ENCODE data around the gene ENPP1. TPM values are rescaled to one million over a fixed set of nuclear protein-coding genes. Genes with fewer than 3 reads are reported as not detected.
A peak's percentile ranks its signal among the peaks of the same experiment; 100 is the strongest.

Gene ENPP1
- 10 to 100 TPM; 27.5 to 61.6 (median 45.6) TPM for total RNA-seq
- long read RNA-seq, partial matches to known transcripts, result 2 of 13 reads
- long read RNA-seq, other reads (novel, unspliced or antisense), result 11 of 13 reads

DNA sequence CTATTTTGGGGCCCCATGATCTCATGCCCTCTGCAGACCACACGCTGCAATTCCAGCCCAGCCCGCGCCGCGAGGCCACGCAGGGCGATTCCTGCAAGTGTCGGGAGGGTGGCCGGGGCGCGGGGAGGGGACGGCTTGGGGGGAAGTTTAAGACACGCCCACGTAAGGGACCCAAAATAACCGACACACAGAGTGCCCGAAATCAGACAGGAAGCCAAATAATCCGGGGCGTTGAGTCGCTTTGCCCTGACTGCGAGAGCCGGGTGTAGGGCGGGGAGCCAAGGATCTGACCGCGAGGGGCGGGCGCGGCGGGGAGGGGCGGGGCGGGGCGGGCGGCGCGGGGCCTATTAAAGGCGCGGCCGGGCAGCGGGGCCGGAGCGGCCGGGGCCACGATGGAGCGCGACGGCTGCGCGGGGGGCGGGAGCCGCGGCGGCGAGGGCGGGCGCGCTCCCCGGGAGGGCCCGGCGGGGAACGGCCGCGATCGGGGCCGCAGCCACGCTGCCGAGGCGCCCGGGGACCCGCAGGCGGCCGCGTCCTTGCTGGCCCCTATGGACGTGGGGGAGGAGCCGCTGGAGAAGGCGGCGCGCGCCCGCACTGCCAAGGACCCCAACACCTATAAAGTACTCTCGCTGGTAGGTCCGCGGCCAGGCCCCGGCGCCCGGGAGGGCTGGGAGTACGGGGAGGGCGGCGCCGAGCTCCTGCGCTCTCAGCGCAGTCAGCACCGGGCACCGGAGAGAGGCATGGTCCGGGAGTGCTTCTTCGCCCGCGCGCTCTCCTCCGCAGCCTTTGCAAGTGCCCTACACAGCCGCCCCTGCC, at the start of gene ENPP1:
Gene ENPP1 (plus strand): TSS at position 377 of the 816 bp plus-strand sequence. CDS start 16 bp downstream, at position 393.
- Histone ChIP-seq H3K4me1 (peaks cover 0 to 7% (median 2%) of the 10 kb centered on the region in 4 donors), H3K36me3 (no peaks in the 10 kb centered on the region), H3K4me3 (peak within 1 kb of the TSS; percentile 67 to 82 (median 73)), H3K27me3 (no peaks in the 10 kb centered on the region), H3K9me3 (no peaks in the 10 kb centered on the region), H3K27ac (peak within 1 kb of the TSS; percentile 66 to 80 (median 71))
- intact Hi-C loops (cut with DNase I), result no loop called here
- 0% methylated on average over 8 of the region's 99 CpGs for WGBS (ENCODE audit: insufficient coverage, low coverage, low lambda C conversion rate, missing lambda C conversion rate)
- ATAC-seq, result peak; percentile 83 to 88 (median 86)
- peak; percentile 79 to 85 (median 81) for DNase-seq
- TF ChIP-seq, protein P1, sequence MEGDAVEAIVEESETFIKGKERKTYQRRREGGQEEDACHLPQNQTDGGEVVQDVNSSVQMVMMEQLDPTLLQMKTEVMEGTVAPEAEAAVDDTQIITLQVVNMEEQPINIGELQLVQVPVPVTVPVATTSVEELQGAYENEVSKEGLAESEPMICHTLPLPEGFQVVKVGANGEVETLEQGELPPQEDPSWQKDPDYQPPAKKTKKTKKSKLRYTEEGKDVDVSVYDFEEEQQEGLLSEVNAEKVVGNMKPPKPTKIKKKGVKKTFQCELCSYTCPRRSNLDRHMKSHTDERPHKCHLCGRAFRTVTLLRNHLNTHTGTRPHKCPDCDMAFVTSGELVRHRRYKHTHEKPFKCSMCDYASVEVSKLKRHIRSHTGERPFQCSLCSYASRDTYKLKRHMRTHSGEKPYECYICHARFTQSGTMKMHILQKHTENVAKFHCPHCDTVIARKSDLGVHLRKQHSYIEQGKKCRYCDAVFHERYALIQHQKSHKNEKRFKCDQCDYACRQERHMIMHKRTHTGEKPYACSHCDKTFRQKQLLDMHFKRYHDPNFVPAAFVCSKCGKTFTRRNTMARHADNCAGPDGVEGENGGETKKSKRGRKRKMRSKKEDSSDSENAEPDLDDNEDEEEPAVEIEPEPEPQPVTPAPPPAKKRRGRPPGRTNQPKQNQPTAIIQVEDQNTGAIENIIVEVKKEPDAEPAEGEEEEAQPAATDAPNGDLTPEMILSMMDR (IDR thresholded peaks at IDR 0.05), result peak; percentile 22 to 38 (median 37)
- peak; percentile 61 for TF ChIP-seq POLR2A (IDR thresholded peaks at IDR 0.05)

DNA sequence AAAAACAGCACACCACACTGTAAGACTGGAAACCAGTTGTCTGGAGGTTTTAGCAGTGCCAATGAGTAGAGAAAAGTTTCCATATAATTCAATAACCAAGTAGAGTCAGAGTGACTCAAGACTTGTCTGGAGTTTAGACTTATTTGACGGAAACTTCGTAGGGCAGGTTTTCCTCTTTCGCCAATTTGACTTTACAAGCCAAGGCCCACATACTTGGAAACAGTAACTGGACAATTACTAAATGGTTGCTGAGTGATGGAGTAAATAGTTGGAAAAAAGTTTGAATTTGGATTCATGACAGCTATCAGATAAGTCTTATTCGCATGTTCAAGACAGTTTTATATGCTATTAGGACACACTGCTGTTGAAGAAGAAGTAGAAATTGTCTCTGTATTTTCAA, 48.9 kb upstream of the ENPP1 start:
- intact Hi-C loops (cut with DNase I), result no loop called here
- 85% methylated on average over 4 of the region's 4 CpGs for WGBS (ENCODE audit: insufficient coverage, low coverage, low lambda C conversion rate, missing lambda C conversion rate)
- ATAC-seq (no peak), DNase-seq (no peak)
- H3K4me1 ChIP-seq, result no peaks in the 10 kb centered on the region
- no peak overlapping the region for H3K27ac ChIP-seq
- no peaks in the 10 kb centered on the region for H3K27me3 ChIP-seq
- no peak overlapping the region for H3K4me3 ChIP-seq
- H3K9me3 ChIP-seq, result no peaks in the 10 kb centered on the region
- H3K36me3 ChIP-seq, result no peaks in the 10 kb centered on the region
- no peak for TF ChIP-seq POLR2A (IDR thresholded peaks at IDR 0.05)
- TF ChIP-seq, protein P1 (IDR thresholded peaks at IDR 0.05), result no peak

DNA sequence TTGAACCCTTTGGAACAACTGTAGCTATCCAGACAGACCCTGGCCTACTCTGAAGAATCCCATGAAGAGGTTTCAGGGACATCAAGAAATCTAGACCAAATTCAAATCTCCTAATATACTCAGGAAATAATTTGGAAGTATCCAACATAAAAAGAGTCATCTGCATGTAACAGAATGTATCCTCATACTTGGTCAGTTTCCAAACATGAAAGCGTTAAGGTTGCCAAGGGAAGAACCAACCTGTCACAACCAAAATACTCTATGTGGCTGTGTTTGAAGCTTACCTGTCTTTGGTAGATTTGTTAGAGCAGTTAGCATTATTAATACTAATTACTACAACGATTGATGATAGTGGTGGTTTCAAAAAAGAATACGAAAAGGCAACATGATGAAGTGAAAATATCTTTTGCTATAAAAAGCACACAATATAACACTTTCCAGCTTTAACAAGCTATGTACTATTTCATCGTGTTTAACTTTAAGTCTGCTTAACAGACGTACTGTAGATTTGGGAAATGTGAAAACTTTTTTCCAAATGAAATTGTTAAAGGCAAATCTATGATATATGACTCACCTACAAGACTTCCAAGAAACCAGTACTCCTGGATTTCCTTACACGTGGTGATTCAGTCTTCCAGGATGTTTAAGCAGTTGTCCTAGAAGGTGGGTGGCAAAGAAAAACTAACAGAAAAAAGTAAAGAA, 46.6 kb upstream of the ENPP1 start:
- Histone ChIP-seq H3K27ac (no peak overlapping the region), H3K9me3 (no peaks in the 10 kb centered on the region), H3K4me3 (no peak overlapping the region), H3K27me3 (no peaks in the 10 kb centered on the region), H3K36me3 (no peaks in the 10 kb centered on the region), H3K4me1 (peaks cover 0 to 6% (median 0%) of the 10 kb centered on the region in 4 donors)
- intact Hi-C loops (cut with DNase I), result no loop called here
- DNase-seq, result no peak
- 83% methylated on average over 6 of the region's 6 CpGs for WGBS (ENCODE audit: insufficient coverage, low coverage, low lambda C conversion rate, missing lambda C conversion rate)
- no peak for ATAC-seq
- TF ChIP-seq, protein P1 (IDR thresholded peaks at IDR 0.05), result no peak
- no peak for TF ChIP-seq POLR2A (IDR thresholded peaks at IDR 0.05)

DNA sequence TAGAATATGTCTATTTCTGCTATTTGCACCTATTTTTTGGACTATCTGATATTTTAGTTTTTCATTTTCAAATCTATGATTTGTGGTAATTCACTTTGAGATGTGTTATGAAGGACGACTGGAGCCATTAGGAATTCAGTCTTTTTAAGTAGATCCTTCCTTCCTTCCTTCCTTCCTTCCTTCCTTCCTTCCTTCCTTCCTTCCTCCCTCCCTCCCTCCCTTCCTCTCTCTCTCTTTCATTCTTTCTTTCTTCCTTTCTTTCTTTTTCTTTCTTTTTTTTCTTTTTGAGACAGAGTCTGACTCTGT, 46.1 kb upstream of the ENPP1 start:
- Histone ChIP-seq H3K36me3 (no peaks in the 10 kb centered on the region), H3K4me1 (peaks cover 0 to 6% (median 0%) of the 10 kb centered on the region in 4 donors), H3K27me3 (no peaks in the 10 kb centered on the region), H3K4me3 (no peak overlapping the region), H3K9me3 (no peaks in the 10 kb centered on the region), H3K27ac (no peak overlapping the region)
- ATAC-seq (no peak), DNase-seq (no peak)
- WGBS (ENCODE audit: insufficient coverage, low coverage, low lambda C conversion rate, missing lambda C conversion rate), result 40% methylated on average over 1 of the region's 1 CpG
- TF ChIP-seq, protein P1 (IDR thresholded peaks at IDR 0.05), result no peak
- no peak for TF ChIP-seq POLR2A (IDR thresholded peaks at IDR 0.05)
- intact Hi-C loops (cut with DNase I), result no loop called here
